ENCODE data around the gene LRRN2. TPM values are rescaled to one million over a fixed set of nuclear protein-coding genes. Genes with fewer than 3 reads are reported as not detected.

The LRRN2 gene
- total and polyA plus RNA-seq, 2 experiments from 2014 or later = 0.74 to 2.6 TPM

DNA sequence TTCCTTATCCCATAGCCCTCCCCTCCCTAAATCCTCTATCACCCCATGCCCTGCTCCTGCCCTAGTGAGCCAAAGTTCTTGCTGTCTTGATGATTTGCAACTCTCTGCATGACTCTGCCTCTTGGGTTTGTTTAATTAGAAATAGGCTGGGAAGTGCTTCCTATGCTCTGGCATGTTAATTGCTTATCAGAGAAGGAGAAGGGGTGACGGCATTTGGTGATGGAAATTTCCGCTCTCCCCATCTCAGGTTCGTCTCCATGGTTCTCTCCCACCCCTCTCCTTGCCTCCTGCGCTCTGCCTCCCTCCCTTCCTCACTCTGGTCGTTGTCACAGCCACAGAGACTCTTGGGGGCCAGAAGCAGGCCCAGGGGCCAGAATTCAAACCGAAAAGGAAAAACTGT is 68.9 kb downstream of the LRRN2 start:
- no peak overlapping the region for H3K4me3 Mint-ChIP-seq
- H3K36me3 ChIP-seq (ENCODE audit: insufficient read depth) = no peaks in the 10 kb centered on the region

More for the DNA sequence above, 68.9 kb downstream of the LRRN2 start:
- Mint-ChIP-seq H3K27ac (no peak overlapping the region), H3K36me3 (ENCODE audit: low read depth) (no peaks in the 10 kb centered on the region), H3K9me3 (no peaks in the 10 kb centered on the region), H3K27me3 (ENCODE audit: insufficient read depth, low read depth, poor library complexity) (peaks cover 6% of the 10 kb centered on the region), H3K4me1 (peaks cover 11% of the 10 kb centered on the region)
- TF ChIP-seq, protein P1, sequence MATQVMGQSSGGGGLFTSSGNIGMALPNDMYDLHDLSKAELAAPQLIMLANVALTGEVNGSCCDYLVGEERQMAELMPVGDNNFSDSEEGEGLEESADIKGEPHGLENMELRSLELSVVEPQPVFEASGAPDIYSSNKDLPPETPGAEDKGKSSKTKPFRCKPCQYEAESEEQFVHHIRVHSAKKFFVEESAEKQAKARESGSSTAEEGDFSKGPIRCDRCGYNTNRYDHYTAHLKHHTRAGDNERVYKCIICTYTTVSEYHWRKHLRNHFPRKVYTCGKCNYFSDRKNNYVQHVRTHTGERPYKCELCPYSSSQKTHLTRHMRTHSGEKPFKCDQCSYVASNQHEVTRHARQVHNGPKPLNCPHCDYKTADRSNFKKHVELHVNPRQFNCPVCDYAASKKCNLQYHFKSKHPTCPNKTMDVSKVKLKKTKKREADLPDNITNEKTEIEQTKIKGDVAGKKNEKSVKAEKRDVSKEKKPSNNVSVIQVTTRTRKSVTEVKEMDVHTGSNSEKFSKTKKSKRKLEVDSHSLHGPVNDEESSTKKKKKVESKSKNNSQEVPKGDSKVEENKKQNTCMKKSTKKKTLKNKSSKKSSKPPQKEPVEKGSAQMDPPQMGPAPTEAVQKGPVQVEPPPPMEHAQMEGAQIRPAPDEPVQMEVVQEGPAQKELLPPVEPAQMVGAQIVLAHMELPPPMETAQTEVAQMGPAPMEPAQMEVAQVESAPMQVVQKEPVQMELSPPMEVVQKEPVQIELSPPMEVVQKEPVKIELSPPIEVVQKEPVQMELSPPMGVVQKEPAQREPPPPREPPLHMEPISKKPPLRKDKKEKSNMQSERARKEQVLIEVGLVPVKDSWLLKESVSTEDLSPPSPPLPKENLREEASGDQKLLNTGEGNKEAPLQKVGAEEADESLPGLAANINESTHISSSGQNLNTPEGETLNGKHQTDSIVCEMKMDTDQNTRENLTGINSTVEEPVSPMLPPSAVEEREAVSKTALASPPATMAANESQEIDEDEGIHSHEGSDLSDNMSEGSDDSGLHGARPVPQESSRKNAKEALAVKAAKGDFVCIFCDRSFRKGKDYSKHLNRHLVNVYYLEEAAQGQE (IDR thresholded peaks at IDR 0.05; ENCODE audit: unreplicated experiment) = no peak
- no peak for TF ChIP-seq EZH2 (IDR thresholded peaks at IDR 0.05; ENCODE audit: low read depth, unreplicated experiment)
- TF ChIP-seq CREB1 (CRISPR knock-in tag; IDR thresholded peaks at IDR 0.05; ENCODE audit: low read depth) = no peak
- no peak for TF ChIP-seq ZNF114 (CRISPR knock-in tag; IDR thresholded peaks at IDR 0.05)
- TF ChIP-seq EZH2phosphoT487 (IDR thresholded peaks at IDR 0.05; ENCODE audit: unreplicated experiment) = no peak
- TF ChIP-seq NANOG (IDR thresholded peaks at IDR 0.05; ENCODE audit: borderline replicate concordance) = no peak
- TF ChIP-seq STAT1 (IDR thresholded peaks at IDR 0.05; ENCODE audit: unreplicated experiment) = no peak
- TF ChIP-seq, protein P2, sequence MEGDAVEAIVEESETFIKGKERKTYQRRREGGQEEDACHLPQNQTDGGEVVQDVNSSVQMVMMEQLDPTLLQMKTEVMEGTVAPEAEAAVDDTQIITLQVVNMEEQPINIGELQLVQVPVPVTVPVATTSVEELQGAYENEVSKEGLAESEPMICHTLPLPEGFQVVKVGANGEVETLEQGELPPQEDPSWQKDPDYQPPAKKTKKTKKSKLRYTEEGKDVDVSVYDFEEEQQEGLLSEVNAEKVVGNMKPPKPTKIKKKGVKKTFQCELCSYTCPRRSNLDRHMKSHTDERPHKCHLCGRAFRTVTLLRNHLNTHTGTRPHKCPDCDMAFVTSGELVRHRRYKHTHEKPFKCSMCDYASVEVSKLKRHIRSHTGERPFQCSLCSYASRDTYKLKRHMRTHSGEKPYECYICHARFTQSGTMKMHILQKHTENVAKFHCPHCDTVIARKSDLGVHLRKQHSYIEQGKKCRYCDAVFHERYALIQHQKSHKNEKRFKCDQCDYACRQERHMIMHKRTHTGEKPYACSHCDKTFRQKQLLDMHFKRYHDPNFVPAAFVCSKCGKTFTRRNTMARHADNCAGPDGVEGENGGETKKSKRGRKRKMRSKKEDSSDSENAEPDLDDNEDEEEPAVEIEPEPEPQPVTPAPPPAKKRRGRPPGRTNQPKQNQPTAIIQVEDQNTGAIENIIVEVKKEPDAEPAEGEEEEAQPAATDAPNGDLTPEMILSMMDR (conservative IDR thresholded peaks at IDR 0.05; ENCODE audit: low read depth in 2 of 2) = no peak
- TF ChIP-seq JUNB (IDR thresholded peaks at IDR 0.05; ENCODE audit: unreplicated experiment) = no peak
- no peak for TF ChIP-seq ZNF331 (CRISPR knock-in tag; IDR thresholded peaks at IDR 0.05; ENCODE audit: low read depth)
- TF ChIP-seq, protein P3, sequence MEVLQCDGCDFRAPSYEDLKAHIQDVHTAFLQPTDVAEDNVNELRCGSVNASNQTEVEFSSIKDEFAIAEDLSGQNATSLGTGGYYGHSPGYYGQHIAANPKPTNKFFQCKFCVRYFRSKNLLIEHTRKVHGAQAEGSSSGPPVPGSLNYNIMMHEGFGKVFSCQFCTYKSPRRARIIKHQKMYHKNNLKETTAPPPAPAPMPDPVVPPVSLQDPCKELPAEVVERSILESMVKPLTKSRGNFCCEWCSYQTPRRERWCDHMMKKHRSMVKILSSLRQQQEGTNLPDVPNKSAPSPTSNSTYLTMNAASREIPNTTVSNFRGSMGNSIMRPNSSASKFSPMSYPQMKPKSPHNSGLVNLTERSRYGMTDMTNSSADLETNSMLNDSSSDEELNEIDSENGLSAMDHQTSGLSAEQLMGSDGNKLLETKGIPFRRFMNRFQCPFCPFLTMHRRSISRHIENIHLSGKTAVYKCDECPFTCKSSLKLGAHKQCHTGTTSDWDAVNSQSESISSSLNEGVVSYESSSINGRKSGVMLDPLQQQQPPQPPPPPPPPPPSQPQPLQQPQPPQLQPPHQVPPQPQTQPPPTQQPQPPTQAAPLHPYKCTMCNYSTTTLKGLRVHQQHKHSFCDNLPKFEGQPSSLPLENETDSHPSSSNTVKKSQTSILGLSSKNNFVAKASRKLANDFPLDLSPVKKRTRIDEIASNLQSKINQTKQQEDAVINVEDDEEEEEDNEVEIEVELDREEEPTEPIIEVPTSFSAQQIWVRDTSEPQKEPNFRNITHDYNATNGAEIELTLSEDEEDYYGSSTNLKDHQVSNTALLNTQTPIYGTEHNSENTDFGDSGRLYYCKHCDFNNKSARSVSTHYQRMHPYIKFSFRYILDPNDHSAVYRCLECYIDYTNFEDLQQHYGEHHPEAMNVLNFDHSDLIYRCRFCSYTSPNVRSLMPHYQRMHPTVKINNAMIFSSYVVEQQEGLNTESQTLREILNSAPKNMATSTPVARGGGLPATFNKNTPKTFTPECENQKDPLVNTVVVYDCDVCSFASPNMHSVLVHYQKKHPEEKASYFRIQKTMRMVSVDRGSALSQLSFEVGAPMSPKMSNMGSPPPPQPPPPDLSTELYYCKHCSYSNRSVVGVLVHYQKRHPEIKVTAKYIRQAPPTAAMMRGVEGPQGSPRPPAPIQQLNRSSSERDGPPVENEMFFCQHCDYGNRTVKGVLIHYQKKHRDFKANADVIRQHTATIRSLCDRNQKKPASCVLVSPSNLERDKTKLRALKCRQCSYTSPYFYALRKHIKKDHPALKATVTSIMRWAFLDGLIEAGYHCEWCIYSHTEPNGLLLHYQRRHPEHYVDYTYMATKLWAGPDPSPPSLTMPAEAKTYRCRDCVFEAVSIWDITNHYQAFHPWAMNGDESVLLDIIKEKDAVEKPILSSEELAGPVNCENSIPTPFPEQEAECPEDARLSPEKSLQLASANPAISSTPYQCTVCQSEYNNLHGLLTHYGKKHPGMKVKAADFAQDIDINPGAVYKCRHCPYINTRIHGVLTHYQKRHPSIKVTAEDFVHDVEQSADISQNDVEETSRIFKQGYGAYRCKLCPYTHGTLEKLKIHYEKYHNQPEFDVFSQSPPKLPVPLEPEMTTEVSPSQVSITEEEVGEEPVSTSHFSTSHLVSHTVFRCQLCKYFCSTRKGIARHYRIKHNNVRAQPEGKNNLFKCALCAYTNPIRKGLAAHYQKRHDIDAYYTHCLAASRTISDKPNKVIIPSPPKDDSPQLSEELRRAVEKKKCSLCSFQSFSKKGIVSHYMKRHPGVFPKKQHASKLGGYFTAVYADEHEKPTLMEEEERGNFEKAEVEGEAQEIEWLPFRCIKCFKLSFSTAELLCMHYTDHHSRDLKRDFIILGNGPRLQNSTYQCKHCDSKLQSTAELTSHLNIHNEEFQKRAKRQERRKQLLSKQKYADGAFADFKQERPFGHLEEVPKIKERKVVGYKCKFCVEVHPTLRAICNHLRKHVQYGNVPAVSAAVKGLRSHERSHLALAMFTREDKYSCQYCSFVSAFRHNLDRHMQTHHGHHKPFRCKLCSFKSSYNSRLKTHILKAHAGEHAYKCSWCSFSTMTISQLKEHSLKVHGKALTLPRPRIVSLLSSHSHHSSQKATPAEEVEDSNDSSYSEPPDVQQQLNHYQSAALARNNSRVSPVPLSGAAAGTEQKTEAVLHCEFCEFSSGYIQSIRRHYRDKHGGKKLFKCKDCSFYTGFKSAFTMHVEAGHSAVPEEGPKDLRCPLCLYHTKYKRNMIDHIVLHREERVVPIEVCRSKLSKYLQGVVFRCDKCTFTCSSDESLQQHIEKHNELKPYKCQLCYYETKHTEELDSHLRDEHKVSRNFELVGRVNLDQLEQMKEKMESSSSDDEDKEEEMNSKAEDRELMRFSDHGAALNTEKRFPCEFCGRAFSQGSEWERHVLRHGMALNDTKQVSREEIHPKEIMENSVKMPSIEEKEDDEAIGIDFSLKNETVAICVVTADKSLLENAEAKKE (CRISPR knock-in tag; IDR thresholded peaks at IDR 0.05) = no peak
- no peak for TF ChIP-seq POLR2AphosphoS5 (IDR thresholded peaks at IDR 0.05; ENCODE audit: low read depth)
- no peak overlapping the region for H3K27ac ChIP-seq (ENCODE audit: low read depth)
- H3K27me3 ChIP-seq (ENCODE audit: insufficient read depth) = no peaks in the 10 kb centered on the region
- no peaks in the 10 kb centered on the region for H4K20me1 ChIP-seq (replicated peaks; ENCODE audit: insufficient read depth)
- H3K9me2 ChIP-seq (ENCODE audit: insufficient read depth) = 0 out of 2 replicates have a peak, but pooled peaks cover 8% of the 10 kb centered on the region
- H3K4me3 ChIP-seq = no peak overlapping the region
- no peak overlapping the region for H3K4me2 ChIP-seq
- no peak overlapping the region for H2AFZ ChIP-seq
- peaks cover 7% of the 10 kb centered on the region; the same call in 1 of the 2 replicates for H3K4me1 ChIP-seq (ENCODE audit: insufficient read depth)
- no peaks in the 10 kb centered on the region for H3F3A ChIP-seq (replicated peaks; ENCODE audit: low read depth)
- DNase-seq (ENCODE audit: low spot score) (no peak), ATAC-seq (peak; percentile 27; the same call in 2 of the 3 replicates)
- H3K79me2 ChIP-seq (replicated peaks; ENCODE audit: insufficient read depth) = no peaks in the 10 kb centered on the region

Measured in GM23338 (cell line).